Thymus (tissue), 11 donors: Measurements from ENCODE around the gene SH3BP4. TPM values are rescaled to one million over a fixed set of nuclear protein-coding genes. Genes with fewer than 3 reads are reported as not detected.

ENCODE experiments used
- DNase-seq, 9 donors: peaks; one replicate each; pipeline ENCODE4 v3.0.0-alpha.2; 2013; ENCODE audit warnings: low spot score in 9 of 9, low read depth in 6 of 9, missing footprints in 1 of 9
- H3K27ac ChIP-seq, 2 donors: one replicate each; pipeline ENCODE4 v1.5.1; 2013; ENCODE audit warnings: control low read depth in 1 of 2, low read depth in 1 of 2, low read length in 1 of 2, mild to moderate bottlenecking in 1 of 2, moderate library complexity in 1 of 2
- H3K27me3 ChIP-seq, 2 donors: one replicate each; pipeline ENCODE4 v1.5.1; 2013; ENCODE audit warnings: low read length in 1 of 2; ENCODE audit not compliant: control insufficient read depth in 2 of 2, insufficient read depth in 1 of 2
- H3K36me3 ChIP-seq, 2 donors: one replicate each; pipeline ENCODE4 v1.5.1; 2013; ENCODE audit warnings: low read length in 1 of 2, mild to moderate bottlenecking in 1 of 2, moderate library complexity in 1 of 2; ENCODE audit not compliant: control insufficient read depth in 2 of 2, insufficient read depth in 2 of 2
- H3K4me1 ChIP-seq, 2 donors: one replicate each; pipeline ENCODE4 v1.5.1; 2013; ENCODE audit warnings: low read length in 2 of 2; ENCODE audit not compliant: control insufficient read depth in 2 of 2, insufficient read depth in 2 of 2
- H3K4me3 ChIP-seq, 2 donors: one replicate each; pipeline ENCODE4 v1.5.1; 2013; ENCODE audit warnings: low read length in 2 of 2, control low read depth in 1 of 2, mild to moderate bottlenecking in 1 of 2
- H3K9me3 ChIP-seq, 2 donors: one replicate each; pipeline ENCODE4 v1.5.1; 2013; ENCODE audit warnings: low read length in 1 of 2, mild to moderate bottlenecking in 1 of 2; ENCODE audit not compliant: control insufficient read depth in 2 of 2, insufficient read depth in 1 of 2
- WGBS: extraction: QIAGEN DNeasy Blood & Tissue Kit; methylation state at CpG from one replicate; pipeline ENCODE4 v1.1.7; 2013; 5-methylcytosine and 5-hydroxymethylcytosine counted together
- polyA plus RNA-seq: library from polyadenylated mRNA; stranded (reverse); fragments of 200-250 nt; gene quantifications from one replicate; pipeline ENCODE4 v1.2.3, GENCODE V29; 2013
- total RNA-seq: library from RNA; stranded (reverse); fragments of 120-200 nt; gene quantifications from one replicate; pipeline ENCODE4 v1.2.4, GENCODE V29; 2013
- donor health status: healthy.

Gene SH3BP4
- total and polyA plus RNA-seq, 2 donors = 6.2 to 12.3 TPM

- no peak overlapping the region for H3K27ac ChIP-seq
- H3K4me1 ChIP-seq = no peaks in the 10 kb centered on the region
- no peaks in the 10 kb centered on the region for H3K27me3 ChIP-seq
- no peaks in the 10 kb centered on the region for H3K9me3 ChIP-seq
- H3K36me3 ChIP-seq = no peaks in the 10 kb centered on the region
- 94% methylated on average over 10 of the region's 10 CpGs for WGBS
- no peak overlapping the region for H3K4me3 ChIP-seq
- DNase-seq = no peak
Measured at GRCh38 chr2:235061656-235062055, 109.8 kb downstream of the SH3BP4 start.

GRCh38 chr2:235063471-235063961 lies 111.7 kb downstream of the SH3BP4 start:
- no peaks in the 10 kb centered on the region for H3K4me1 ChIP-seq
- DNase-seq = no peak

GRCh38 chr2:235064976-235065375 lies 113.2 kb downstream of the SH3BP4 start:
- H3K4me3 ChIP-seq = no peak overlapping the region
- no peaks in the 10 kb centered on the region for H3K36me3 ChIP-seq
- no peaks in the 10 kb centered on the region for H3K27me3 ChIP-seq
- DNase-seq = no peak
- WGBS = 90% methylated on average over 7 of the region's 7 CpGs
- no peaks in the 10 kb centered on the region for H3K9me3 ChIP-seq
- no peak overlapping the region for H3K27ac ChIP-seq
- H3K4me1 ChIP-seq = no peaks in the 10 kb centered on the region

More at GRCh38 chr2:235063471-235063961, 111.7 kb downstream of the SH3BP4 start:
- H3K27ac ChIP-seq = no peak overlapping the region
- H3K9me3 ChIP-seq = no peaks in the 10 kb centered on the region
- H3K4me3 ChIP-seq = no peak overlapping the region
- 84% methylated on average over 17 of the region's 17 CpGs for WGBS
- no peaks in the 10 kb centered on the region for H3K27me3 ChIP-seq
- H3K36me3 ChIP-seq = no peaks in the 10 kb centered on the region

- 92% methylated on average over 4 of the region's 4 CpGs for WGBS
- no peak overlapping the region for H3K27ac ChIP-seq
Measured at GRCh38 chr2:235066490-235066889, 114.7 kb downstream of the SH3BP4 start.

GRCh38 chr2:235066895-235067294 lies 115.1 kb downstream of the SH3BP4 start:
- H3K27me3 ChIP-seq = no peaks in the 10 kb centered on the region
- H3K27ac ChIP-seq = no peak overlapping the region
- H3K4me3 ChIP-seq = no peak overlapping the region
- DNase-seq = no peak
- H3K9me3 ChIP-seq = no peaks in the 10 kb centered on the region
- H3K36me3 ChIP-seq = no peaks in the 10 kb centered on the region
- H3K4me1 ChIP-seq = no peaks in the 10 kb centered on the region
- 90% methylated on average over 4 of the region's 4 CpGs for WGBS

More at GRCh38 chr2:235066490-235066889, 114.7 kb downstream of the SH3BP4 start:
- no peak overlapping the region for H3K4me3 ChIP-seq
- no peaks in the 10 kb centered on the region for H3K27me3 ChIP-seq
- DNase-seq = no peak
- no peaks in the 10 kb centered on the region for H3K4me1 ChIP-seq
- no peaks in the 10 kb centered on the region for H3K36me3 ChIP-seq
- no peaks in the 10 kb centered on the region for H3K9me3 ChIP-seq

- WGBS = 96% methylated on average over 3 of the region's 3 CpGs
- no peak overlapping the region for H3K27ac ChIP-seq
- H3K9me3 ChIP-seq = no peaks in the 10 kb centered on the region
- no peak for DNase-seq
- H3K27me3 ChIP-seq = no peaks in the 10 kb centered on the region
- no peaks in the 10 kb centered on the region for H3K36me3 ChIP-seq
- H3K4me1 ChIP-seq = no peaks in the 10 kb centered on the region
- H3K4me3 ChIP-seq = no peak overlapping the region
Measured at GRCh38 chr2:235068701-235069100, 116.9 kb downstream of the SH3BP4 start.

- no peaks in the 10 kb centered on the region for H3K36me3 ChIP-seq
- H3K4me3 ChIP-seq = no peak overlapping the region
- H3K27me3 ChIP-seq = no peaks in the 10 kb centered on the region
- H3K4me1 ChIP-seq = no peaks in the 10 kb centered on the region
- no peak for DNase-seq
- no peak overlapping the region for H3K27ac ChIP-seq
- no peaks in the 10 kb centered on the region for H3K9me3 ChIP-seq
Measured at GRCh38 chr2:235070063-235070706, 118.4 kb downstream of the SH3BP4 start.

GRCh38 chr2:235073868-235074413 lies 122.1 kb downstream of the SH3BP4 start:
- Histone ChIP-seq H3K9me3 (no peaks in the 10 kb centered on the region), H3K36me3 (no peaks in the 10 kb centered on the region), H3K4me3 (no peak overlapping the region), H3K4me1 (no peaks in the 10 kb centered on the region), H3K27ac (no peak overlapping the region), H3K27me3 (no peaks in the 10 kb centered on the region)
- DNase-seq = no peak
- WGBS = 91% methylated on average over 6 of the region's 6 CpGs

GRCh38 chr2:235077046-235077445 lies 125.2 kb downstream of the SH3BP4 start:
- Histone ChIP-seq H3K4me1 (no peaks in the 10 kb centered on the region), H3K9me3 (no peaks in the 10 kb centered on the region), H3K27me3 (no peaks in the 10 kb centered on the region), H3K36me3 (no peaks in the 10 kb centered on the region), H3K4me3 (no peak overlapping the region), H3K27ac (no peak overlapping the region)
- 96% methylated on average over 5 of the region's 5 CpGs for WGBS
- DNase-seq = no peak
